HG03558 (cell line): ENCODE measurements around the gene INHBA.

Experiments
- ATAC-seq: cut with Tn5 transposase; IDR thresholded peaks from one replicate; pipeline ENCODE4 v1.9.1; 2021; ENCODE audit warnings: moderate number of reproducible peaks; ENCODE audit not compliant: unreplicated experiment; ENCODE audit errors: extremely low read depth

Gene INHBA

GRCh38 chr7:41691286-41692190 lies 11.4 kb downstream of the INHBA start:
- no peak for ATAC-seq

DNA sequence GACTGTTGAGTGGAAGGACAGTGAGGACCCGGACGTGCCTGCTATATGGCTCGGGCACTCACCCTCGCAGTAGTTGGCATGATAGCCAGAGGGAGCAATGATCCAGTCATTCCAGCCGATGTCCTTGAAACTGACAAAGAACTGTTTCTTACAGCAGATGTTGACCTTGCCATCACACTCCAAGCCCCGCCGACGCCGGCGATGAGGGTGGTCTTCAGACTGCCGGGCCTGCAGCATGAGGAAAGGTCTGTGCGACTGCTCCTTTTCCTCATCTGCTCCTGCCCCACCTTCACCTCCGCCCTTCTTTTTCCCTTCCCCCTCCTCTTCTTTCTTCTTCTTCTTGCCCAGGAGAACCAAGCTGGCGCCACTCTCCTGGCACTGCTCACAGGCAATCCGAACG lies 13.1 kb downstream of the INHBA start:
- no peak for ATAC-seq

DNA sequence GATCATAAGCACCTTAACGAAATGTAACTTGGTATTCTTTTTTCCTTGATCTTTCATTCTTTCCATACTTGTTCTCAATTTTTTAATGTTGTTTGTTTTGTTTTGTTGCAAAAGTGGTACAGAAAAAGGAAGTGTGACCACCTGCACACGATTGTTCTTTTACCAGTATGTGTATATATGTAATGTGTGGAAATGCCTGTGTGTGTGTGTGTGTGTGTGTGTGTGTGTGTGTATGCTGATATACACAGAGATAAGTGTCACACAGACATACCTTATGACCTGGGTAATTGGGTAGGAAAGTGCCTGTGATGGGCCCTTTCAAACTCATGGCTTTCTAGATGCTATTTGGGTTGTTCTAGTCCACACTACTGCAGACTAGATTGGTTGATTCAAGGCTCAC lies 14.0 kb downstream of the INHBA start:
- ATAC-seq, result no peak

DNA sequence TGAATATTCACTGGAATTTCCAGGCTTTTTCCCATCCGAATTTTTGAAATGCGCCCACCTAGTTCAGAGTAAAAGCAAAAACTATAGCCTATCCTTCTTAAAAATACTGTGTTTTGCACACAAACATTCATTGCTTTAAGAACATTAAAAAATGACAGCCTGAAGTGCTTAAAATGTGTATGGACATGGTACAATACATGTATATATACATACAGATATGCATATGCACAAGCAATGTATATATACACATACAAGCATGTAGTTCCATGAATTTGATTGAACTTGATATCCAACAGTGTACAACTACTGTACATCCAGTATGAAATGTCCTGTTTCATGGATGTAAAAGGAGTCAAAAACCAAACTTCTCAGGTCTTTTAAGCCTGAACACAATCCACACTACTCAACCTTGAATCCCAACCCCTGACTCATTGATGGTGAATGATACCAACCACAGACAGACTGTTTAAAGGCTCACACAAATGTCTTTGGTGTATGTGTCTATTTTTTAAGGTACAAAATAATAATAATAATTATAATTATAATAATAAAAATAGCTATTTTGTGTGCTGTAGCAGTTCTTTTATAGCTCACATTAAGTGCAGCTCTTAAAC lies 14.8 kb downstream of the INHBA start:
- ATAC-seq, result no peak

GRCh38 chr7:41685684-41686083 lies 17.2 kb downstream of the INHBA start:
- no peak for ATAC-seq

DNA sequence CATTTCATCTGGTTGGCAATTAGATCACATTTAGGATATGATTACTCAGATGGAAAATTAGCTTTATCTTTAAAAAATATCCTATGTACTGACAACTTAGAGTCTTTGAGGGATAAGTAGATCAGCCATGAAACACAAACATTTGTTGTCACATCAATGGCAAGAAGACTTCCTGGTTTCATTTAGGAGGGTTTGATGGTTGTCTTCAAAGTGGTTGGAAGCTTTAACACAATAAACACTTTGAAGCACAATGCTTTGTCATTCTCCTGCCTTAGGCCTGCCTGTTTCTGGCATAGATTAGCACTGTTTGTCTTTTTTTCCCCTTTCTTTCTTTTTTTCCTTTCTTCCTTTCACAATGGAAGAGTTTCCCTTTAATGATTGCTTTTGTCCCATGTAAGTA lies 20.5 kb downstream of the INHBA start:
- no peak for ATAC-seq

GRCh38 chr7:41679566-41679965 lies 23.3 kb downstream of the INHBA start:
- no peak for ATAC-seq

GRCh38 chr7:41674505-41675023 lies 28.3 kb downstream of the INHBA start:
- no peak for ATAC-seq

- ATAC-seq, result no peak
Observed at GRCh38 chr7:41661596-41661995, 41.3 kb downstream of the INHBA start.

GRCh38 chr7:41659539-41659938 lies 43.4 kb downstream of the INHBA start:
- ATAC-seq, result no peak

DNA sequence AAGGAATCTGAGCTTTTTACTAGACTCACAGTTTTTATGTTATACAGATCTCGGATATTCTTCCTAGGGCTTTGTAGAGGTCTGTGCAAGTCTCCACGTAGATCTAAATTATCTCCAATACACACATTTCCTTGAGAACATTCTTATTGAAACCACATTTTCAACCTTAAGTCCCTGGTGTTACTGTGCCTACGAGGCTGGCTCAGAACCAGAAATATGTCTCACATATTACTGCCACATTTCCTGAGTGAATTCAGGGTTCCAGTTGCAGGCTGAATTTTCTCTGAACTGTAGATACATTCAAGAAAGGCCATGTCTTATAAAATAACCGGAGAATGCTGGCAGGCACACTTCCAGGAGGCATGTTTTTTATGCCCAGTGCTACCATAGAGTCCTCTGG lies 46.5 kb downstream of the INHBA start:
- no peak for ATAC-seq

- ATAC-seq, result no peak
Observed at GRCh38 chr7:41655426-41655825, 47.5 kb downstream of the INHBA start.

GRCh38 chr7:41652267-41652666 lies 50.6 kb downstream of the INHBA start:
- no peak for ATAC-seq

DNA sequence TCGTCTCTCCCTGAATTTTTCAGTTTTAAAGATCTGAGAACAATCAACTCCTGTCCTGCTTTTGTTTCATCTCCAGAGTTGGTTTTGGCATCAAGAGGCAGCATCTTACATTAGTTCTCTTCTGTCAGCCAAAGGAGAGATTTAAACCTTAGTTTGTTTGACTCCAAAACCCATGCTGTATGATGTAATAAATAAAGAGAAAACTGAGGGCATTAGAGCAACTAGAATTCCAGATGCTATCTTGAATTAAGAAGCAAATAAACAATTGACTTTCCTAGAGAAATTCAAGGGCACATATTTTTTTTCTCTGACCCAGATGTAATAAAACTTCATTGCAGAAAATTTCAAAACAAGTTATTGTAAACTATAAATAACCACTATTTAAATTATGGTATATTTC lies 54.4 kb downstream of the INHBA start:
- ATAC-seq, result no peak

- no peak for ATAC-seq
Observed at GRCh38 chr7:41643616-41644015, 59.3 kb downstream of the INHBA start.

- no peak for ATAC-seq
Observed at GRCh38 chr7:41641665-41642014, 61.2 kb downstream of the INHBA start.

DNA sequence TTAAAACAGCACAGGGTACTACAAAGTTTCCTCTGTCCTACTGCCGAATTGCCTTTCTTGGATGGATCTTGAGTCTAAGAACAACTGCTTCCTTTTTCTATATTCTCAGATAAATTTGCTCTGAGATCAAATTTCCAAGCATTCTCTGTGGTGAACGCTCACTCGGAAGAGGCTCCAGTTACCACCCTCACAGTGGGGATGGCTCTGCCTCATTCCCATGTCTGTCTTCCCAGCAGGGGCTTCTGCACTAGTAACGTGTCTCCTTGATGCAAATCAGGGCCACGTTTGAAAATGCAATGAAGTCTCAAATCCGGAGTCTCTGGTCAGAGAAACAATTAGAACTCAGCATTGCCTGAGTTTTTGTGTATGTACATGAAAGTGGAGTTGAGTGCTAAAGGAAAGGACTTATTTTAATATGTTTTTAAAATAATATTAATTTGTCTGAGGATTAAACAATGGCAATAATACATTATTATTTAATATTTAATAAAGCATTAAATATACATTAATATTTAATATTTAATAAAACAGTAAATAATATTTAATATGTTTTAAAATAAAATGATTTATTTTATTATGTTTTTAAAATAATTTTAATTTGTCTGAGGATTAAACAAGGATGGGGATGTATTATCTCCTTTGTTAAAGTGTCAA lies 61.8 kb downstream of the INHBA start:
- no peak for ATAC-seq

DNA sequence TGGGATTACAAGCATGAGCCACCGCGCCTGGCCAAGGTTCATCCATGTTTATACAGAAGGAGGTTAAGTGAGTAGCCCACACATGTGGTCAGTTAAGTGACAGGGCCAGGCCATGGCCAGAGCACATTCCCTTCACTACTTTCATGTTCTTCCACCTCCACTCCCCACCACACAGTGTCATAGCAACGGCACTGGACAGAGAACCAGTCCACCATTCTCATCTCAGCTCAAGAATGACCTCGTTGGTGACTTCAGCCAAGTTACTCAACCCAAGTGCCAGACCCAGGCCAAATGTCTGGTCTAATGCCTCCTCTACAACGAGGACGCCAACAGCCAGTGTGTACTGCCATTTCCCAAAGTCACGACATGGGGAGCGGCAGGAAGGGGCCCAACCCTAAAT lies 62.4 kb downstream of the INHBA start:
- ATAC-seq, result no peak

DNA sequence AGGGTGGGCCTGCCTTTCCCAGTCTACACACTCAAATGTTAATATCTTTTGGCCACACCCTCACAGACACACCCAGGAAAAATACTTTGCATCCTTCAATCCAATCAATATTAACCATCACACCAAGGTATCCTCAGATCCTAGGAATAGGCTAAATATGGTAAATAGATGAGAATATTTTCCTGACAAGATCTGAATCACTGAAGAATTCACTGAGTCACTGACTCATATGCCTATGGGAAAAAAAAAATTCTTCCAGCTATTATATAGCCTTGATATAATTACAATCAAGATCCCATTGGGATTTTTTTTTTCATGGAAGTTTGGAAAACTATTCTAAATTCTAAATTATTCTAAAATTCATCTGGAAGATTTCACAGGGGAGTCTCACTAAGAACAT lies 65.8 kb downstream of the INHBA start:
- ATAC-seq, result no peak
